HepG2 (cell line): ENCODE data around the gene TPST2.

Experiments used
- CEBPB ChIP-seq: IDR thresholded peaks from 2 replicates; pipeline ENCODE4 v1.6.1; 2011; ENCODE audit warnings: low read depth, low read length, improper control_type of control experiment, borderline replicate concordance
- KAT2B ChIP-seq: fragments of 150-350 bp; IDR thresholded peaks from 2 replicates; pipeline ENCODE4 v1.6.1; 2014; ENCODE audit warnings: low read depth, low read length, borderline replicate concordance
- NFE2L2 ChIP-seq: fragments of 150-350 bp; IDR thresholded peaks from 2 replicates; pipeline ENCODE4 v1.6.1; 2014; ENCODE audit warnings: low read length
- PCBP2 ChIP-seq: fragments of 200-400 bp; formaldehyde crosslinking; optimal IDR thresholded peaks from 2 replicates; pipeline ENCODE3; 2018; ENCODE audit warnings: low read length, low read depth; ENCODE audit not compliant: poor library complexity, severe bottlenecking
- POLR2A ChIP-seq, 2 experiments: IDR thresholded peaks; 2 replicates each; pipeline ENCODE4 v1.6.1; 2011; ENCODE audit warnings: low read depth in 2 of 2, low read length in 2 of 2, mild to moderate bottlenecking in 1 of 2, moderate library complexity in 1 of 2; ENCODE audit not compliant: insufficient read depth in 1 of 2
- SIN3A ChIP-seq: IDR thresholded peaks from 2 replicates; pipeline ENCODE4 v1.6.1; 2011; ENCODE audit warnings: low read depth, mild to moderate bottlenecking, control low read depth, low read length, borderline replicate concordance
- ZBTB7A ChIP-seq: sonication (generic); formaldehyde crosslinking; IDR thresholded peaks from 2 replicates; pipeline ENCODE4 v1.8.0; 2022; ENCODE audit warnings: mild to moderate bottlenecking, missing genetic modification reagents
- ZMYM3 ChIP-seq: sonication (generic); formaldehyde crosslinking; IDR thresholded peaks from 2 replicates; pipeline ENCODE4 v1.5.1; 2020; ENCODE audit warnings: mild to moderate bottlenecking, missing genetic modification reagents
- ZNF33B ChIP-seq: sonication (generic); formaldehyde crosslinking; IDR thresholded peaks from 2 replicates; pipeline ENCODE4 v1.5.1; 2020; ENCODE audit warnings: mild to moderate bottlenecking, missing genetic modification reagents
- ZNF354B ChIP-seq: sonication (generic); formaldehyde crosslinking; IDR thresholded peaks from 2 replicates; pipeline ENCODE4 v1.8.0; 2022; ENCODE audit warnings: mild to moderate bottlenecking, missing genetic modification reagents
- TF ChIP-seq, protein P1 (sequence below): sonication (generic); formaldehyde crosslinking; IDR thresholded peaks from 2 replicates; pipeline ENCODE4 v1.8.0; 2022; ENCODE audit warnings: mild to moderate bottlenecking, missing genetic modification reagents; ENCODE audit not compliant: insufficient replicate concordance
- TF ChIP-seq, protein P2 (sequence below): sonication (generic); formaldehyde crosslinking; IDR thresholded peaks from 2 replicates; pipeline ENCODE4 v1.4.0; 2020; ENCODE audit warnings: missing genetic modification reagents
- TF ChIP-seq, protein P3 (sequence below): sonication (generic); formaldehyde crosslinking; IDR thresholded peaks from 2 replicates; pipeline ENCODE4 v1.5.0; 2020; ENCODE audit warnings: mild to moderate bottlenecking, missing genetic modification reagents, moderate library complexity

DNA sequence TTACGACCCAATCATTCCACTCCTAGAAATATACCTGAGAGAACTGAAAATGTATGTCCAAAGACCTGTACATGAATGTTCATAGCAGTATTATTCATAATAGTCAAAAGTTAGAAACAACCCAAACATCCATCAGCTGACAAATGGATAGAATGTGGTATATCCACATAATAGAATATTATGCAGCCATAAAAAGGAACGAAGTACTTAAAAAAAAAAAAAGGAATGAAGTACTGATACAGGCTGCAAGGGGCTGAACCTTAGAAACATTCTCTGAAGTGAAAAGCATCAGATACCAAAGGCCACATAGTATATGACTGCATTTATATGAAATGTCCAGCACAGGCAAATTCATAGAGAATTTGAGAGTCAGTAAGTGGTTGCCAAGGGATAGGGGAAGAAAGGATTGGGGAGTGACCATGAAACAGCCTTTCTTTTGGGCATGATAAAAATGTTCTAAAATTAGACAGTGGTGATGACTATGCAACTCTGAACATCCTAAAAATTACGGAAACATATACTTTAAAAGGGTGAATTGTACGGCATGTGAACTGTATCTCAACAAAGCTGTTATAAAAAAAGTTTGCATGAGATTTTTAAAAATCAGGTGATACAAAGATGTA, 1.8 kb downstream of the TPST2 start:
- TF ChIP-seq, protein P1, sequence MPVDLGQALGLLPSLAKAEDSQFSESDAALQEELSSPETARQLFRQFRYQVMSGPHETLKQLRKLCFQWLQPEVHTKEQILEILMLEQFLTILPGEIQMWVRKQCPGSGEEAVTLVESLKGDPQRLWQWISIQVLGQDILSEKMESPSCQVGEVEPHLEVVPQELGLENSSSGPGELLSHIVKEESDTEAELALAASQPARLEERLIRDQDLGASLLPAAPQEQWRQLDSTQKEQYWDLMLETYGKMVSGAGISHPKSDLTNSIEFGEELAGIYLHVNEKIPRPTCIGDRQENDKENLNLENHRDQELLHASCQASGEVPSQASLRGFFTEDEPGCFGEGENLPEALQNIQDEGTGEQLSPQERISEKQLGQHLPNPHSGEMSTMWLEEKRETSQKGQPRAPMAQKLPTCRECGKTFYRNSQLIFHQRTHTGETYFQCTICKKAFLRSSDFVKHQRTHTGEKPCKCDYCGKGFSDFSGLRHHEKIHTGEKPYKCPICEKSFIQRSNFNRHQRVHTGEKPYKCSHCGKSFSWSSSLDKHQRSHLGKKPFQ = no peak
- TF ChIP-seq, protein P2, sequence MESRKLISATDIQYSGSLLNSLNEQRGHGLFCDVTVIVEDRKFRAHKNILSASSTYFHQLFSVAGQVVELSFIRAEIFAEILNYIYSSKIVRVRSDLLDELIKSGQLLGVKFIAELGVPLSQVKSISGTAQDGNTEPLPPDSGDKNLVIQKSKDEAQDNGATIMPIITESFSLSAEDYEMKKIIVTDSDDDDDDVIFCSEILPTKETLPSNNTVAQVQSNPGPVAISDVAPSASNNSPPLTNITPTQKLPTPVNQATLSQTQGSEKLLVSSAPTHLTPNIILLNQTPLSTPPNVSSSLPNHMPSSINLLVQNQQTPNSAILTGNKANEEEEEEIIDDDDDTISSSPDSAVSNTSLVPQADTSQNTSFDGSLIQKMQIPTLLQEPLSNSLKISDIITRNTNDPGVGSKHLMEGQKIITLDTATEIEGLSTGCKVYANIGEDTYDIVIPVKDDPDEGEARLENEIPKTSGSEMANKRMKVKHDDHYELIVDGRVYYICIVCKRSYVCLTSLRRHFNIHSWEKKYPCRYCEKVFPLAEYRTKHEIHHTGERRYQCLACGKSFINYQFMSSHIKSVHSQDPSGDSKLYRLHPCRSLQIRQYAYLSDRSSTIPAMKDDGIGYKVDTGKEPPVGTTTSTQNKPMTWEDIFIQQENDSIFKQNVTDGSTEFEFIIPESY (CRISPR knock-in tag) = no peak
- TF ChIP-seq ZNF33B (no peak), ZMYM3 (CRISPR knock-in tag) (no peak), PCBP2 (no peak), SIN3A (no peak), NFE2L2 (no peak), KAT2B (no peak), CEBPB (no peak), ZNF354B (no peak), ZBTB7A (no peak), POLR2A (IDR thresholded peaks at IDR 0.05; ENCODE audit: insufficient read depth in 1 of 2, low read depth in 2 of 2, low read length in 2 of 2) (no peak)
- TF ChIP-seq, protein P3, sequence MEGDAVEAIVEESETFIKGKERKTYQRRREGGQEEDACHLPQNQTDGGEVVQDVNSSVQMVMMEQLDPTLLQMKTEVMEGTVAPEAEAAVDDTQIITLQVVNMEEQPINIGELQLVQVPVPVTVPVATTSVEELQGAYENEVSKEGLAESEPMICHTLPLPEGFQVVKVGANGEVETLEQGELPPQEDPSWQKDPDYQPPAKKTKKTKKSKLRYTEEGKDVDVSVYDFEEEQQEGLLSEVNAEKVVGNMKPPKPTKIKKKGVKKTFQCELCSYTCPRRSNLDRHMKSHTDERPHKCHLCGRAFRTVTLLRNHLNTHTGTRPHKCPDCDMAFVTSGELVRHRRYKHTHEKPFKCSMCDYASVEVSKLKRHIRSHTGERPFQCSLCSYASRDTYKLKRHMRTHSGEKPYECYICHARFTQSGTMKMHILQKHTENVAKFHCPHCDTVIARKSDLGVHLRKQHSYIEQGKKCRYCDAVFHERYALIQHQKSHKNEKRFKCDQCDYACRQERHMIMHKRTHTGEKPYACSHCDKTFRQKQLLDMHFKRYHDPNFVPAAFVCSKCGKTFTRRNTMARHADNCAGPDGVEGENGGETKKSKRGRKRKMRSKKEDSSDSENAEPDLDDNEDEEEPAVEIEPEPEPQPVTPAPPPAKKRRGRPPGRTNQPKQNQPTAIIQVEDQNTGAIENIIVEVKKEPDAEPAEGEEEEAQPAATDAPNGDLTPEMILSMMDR (CRISPR knock-in tag) = no peak
